HepG2 (cell line): Measurements from ENCODE around the gene U2SURP. TPM values are rescaled to one million over a fixed set of nuclear protein-coding genes. Genes with fewer than 3 reads are reported as not detected.

Experiments
- ATAC-seq: fragments of 200-7000 bp; cut with Tn5 transposase; 3 replicates; pipeline ENCODE4 v1.9.1; 2020; ENCODE audit warnings: mild to moderate bottlenecking, moderate library complexity
- BruUV-seq: library from RNA; stranded (reverse); fragments of 400-500 nt; replicated peaks from 2 replicates; lab custom pipeline; 2021; lab: Mats Ljungman, UMichigan
- CTCF ChIA-PET: fragments of 300-600 bp; formaldehyde crosslinking; extraction: SDS; loops from one replicate; lab custom pipeline; 2021; ENCODE audit warnings: low total read pairs, inconsistent platforms, low intra/inter-chr PET ratio; lab: Yijun Ruan, JAX
- POLR2A ChIA-PET: fragments of 350-600 bp; sonication (Branson Sonifier 250); formaldehyde crosslinking; loops from one replicate; lab custom pipeline; 2020; ENCODE audit warnings: antibody characterized with exemption, inconsistent platforms; lab: Yijun Ruan, JAX
- DNase-seq: peaks from one replicate; pipeline ENCODE4 v3.0.0-alpha.2; 2015; ENCODE audit warnings: low spot score
- FAIRE-seq: peaks from 3 replicates; lab custom pipeline; 2011; peaks lifted over from hg19 to GRCh38; lab: Jason Lieb, UNC
- H2AFZ ChIP-seq: one replicate; pipeline ENCODE4 v1.6.1; 2011; ENCODE audit warnings: low read length, inconsistent platforms
- H3K27ac ChIP-seq: fragments of 300-600 bp; 3 replicates; pipeline ENCODE4 v1.8.0; 2011; ENCODE audit warnings: mixed run types, mild to moderate bottlenecking, mixed read lengths, low read length, inconsistent platforms; ENCODE audit not compliant: insufficient read depth; ENCODE audit errors: extremely low read length
- H3K27me3 ChIP-seq, 2 experiments: fragments of 200-600 bp in 1 of 2; 2 replicates in 1 of 2; 3 replicates in 1 of 2; pipeline versions ENCODE4 v1.6.0 to v1.8.0; 2011; ENCODE audit warnings: low read length in 2 of 2, mild to moderate bottlenecking in 2 of 2, moderate library complexity in 2 of 2, inconsistent platforms in 1 of 2; ENCODE audit not compliant: insufficient read depth in 2 of 2, control insufficient read depth in 1 of 2
- H3K36me3 ChIP-seq, 2 experiments: fragments of 200-600 bp in 1 of 2; replicated peaks in 1 of 2; 2 replicates in 1 of 2; 3 replicates in 1 of 2; pipeline versions ENCODE4 v1.5.1 to v1.8.0; 2011; ENCODE audit warnings: low read length in 2 of 2, inconsistent platforms in 1 of 2; ENCODE audit not compliant: insufficient read depth in 2 of 2, control insufficient read depth in 1 of 2
- H3K4me1 ChIP-seq: 2 replicates; pipeline ENCODE4 v1.5.1; 2012; ENCODE audit warnings: low read length, inconsistent platforms; ENCODE audit not compliant: insufficient read depth
- H3K4me2 ChIP-seq: 2 replicates; pipeline ENCODE4 v1.6.0; 2011; ENCODE audit warnings: low read depth, low read length, inconsistent platforms
- H3K4me3 ChIP-seq, 3 experiments: fragments of 200-600 bp in 1 of 3; sonication (generic), shearing (Covaris generic) in 1 of 3; replicated peaks in 1 of 3; 2 replicates each; pipeline ENCODE4 v1.5.1; 2011 to 2016; ENCODE audit warnings: low read length in 3 of 3, inconsistent platforms in 2 of 3, low read depth in 2 of 3, mild to moderate bottlenecking in 2 of 3, control low read depth in 1 of 3, mixed read lengths in 1 of 3; ENCODE audit not compliant: insufficient read depth in 1 of 3
- H3K79me2 ChIP-seq: one replicate; pipeline ENCODE4 v1.6.1; 2011; ENCODE audit warnings: low read length, inconsistent platforms; ENCODE audit not compliant: insufficient read depth
- H3K9ac ChIP-seq: 2 replicates; pipeline ENCODE4 v1.6.0; 2011; ENCODE audit warnings: mild to moderate bottlenecking, low read depth, low read length, inconsistent platforms; ENCODE audit not compliant: insufficient read depth
- H3K9me3 ChIP-seq: 2 replicates; pipeline ENCODE4 v1.5.1; 2012; ENCODE audit warnings: mild to moderate bottlenecking, low read length
- H4K20me1 ChIP-seq: 2 replicates; pipeline ENCODE4 v1.6.0; 2011; ENCODE audit warnings: inconsistent platforms, mild to moderate bottlenecking, low read length, moderate library complexity; ENCODE audit not compliant: insufficient read depth
- ONECUT2 ChIP-seq: sonication (generic); formaldehyde crosslinking; IDR thresholded peaks from 2 replicates; pipeline ENCODE4 v1.4.0; 2020; ENCODE audit warnings: missing genetic modification reagents
- RBFOX2 ChIP-seq: fragments of 200-400 bp; formaldehyde crosslinking; IDR thresholded peaks from 2 replicates; pipeline ENCODE4 v1.6.1; 2017; ENCODE audit warnings: low read depth, mild to moderate bottlenecking, low read length
- SAP130 ChIP-seq: IDR thresholded peaks from 2 replicates; pipeline ENCODE4 v1.6.1; 2016; ENCODE audit warnings: low read depth
- ZNF335 ChIP-seq: sonication (generic); formaldehyde crosslinking; IDR thresholded peaks from 2 replicates; pipeline ENCODE4 v1.4.0; 2020; ENCODE audit warnings: missing genetic modification reagents
- ZNF883 ChIP-seq: sonication (generic); formaldehyde crosslinking; IDR thresholded peaks from 2 replicates; pipeline ENCODE4 v1.5.1; 2020; ENCODE audit warnings: mild to moderate bottlenecking, missing genetic modification reagents; ENCODE audit errors: not compliant biosample characterization
- WGBS: methylation state at CpG from one replicate; pipeline ENCODE4 v1.1.6; 2017; ENCODE audit warnings: low lambda C conversion rate; 5-methylcytosine and 5-hydroxymethylcytosine counted together
- in situ Hi-C: cut with HindIII; loops from 2 replicates; pipeline ENCODE4 v1.10.0; 2017; ENCODE audit warnings: low pct_unique_long_range_greater_than_20kb; ENCODE audit not compliant: extremely low pct_ligation_motif_present
- intact Hi-C: fragments of 100-400 bp; cut with micrococcal nuclease; formaldehyde crosslinking; loops from one replicate; pipeline ENCODE4 v1.10.0; 2022; ENCODE audit not compliant: unreplicated experiment
- polyA plus RNA-seq, 8 experiments: library from polyadenylated mRNA; depleted of rRNA in 3 of 8; stranded (reverse) in 7 of 8; unstranded in 1 of 8; fragments of >200 nt; fragmentation: Illumina TruSeq in 4 of 8; extraction: Trizol in 4 of 8; gene quantifications; 2 replicates each; pipeline versions ENCODE4 v1.2.1 to v1.2.3, GENCODE V29; 2011 to 2016; ENCODE audit warnings: low read depth in 4 of 8, missing spikeins in 1 of 8, mixed read lengths in 1 of 8; ENCODE audit not compliant: insufficient read depth in 1 of 8
- total RNA-seq, 5 experiments: library from RNA; depleted of rRNA; stranded (reverse); fragments of >200 nt; fragmentation: Illumina TruSeq; extraction: Trizol; gene quantifications; 2 replicates each; pipeline ENCODE4 v1.2.3, GENCODE V29; 2016; ENCODE audit warnings: low read depth in 1 of 5
- TF ChIP-seq, protein P1 (sequence below): sonication (generic); formaldehyde crosslinking; IDR thresholded peaks from 2 replicates; pipeline ENCODE4 v1.4.0; 2020; ENCODE audit warnings: missing genetic modification reagents
- TF ChIP-seq, protein P2 (sequence below): sonication (generic); formaldehyde crosslinking; conservative IDR thresholded peaks from 2 replicates; pipeline ENCODE4 v1.8.1; 2023; ENCODE audit warnings: missing genetic modification reagents

The U2SURP gene
- total and polyA plus RNA-seq, 2 of the 13 experiments (the other 11 are each of a cell fraction or from before 2014, with no cell fraction given), result 55.9 to 173 TPM

DNA sequence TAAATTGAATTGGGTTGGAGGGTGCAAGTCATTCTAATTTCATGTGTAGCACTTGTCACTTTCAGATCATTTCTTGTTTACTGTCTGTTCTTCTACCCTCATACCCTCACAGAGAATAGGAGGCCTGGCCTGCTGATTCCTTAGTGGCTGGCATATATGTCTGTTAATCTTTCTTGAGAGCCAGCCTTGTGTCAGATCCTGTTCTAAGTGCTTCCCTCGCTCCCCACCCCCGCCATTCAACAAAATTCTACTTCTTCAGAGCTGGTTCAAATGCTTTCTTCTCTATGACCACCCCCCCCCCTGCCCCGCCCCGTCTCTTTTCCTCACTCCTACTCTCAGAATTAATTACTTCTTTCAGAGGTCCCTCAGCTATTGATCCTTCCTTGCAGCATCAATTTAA is 1.5 kb upstream of the U2SURP start:
- Histone ChIP-seq H3K79me2 (peaks cover 44% of the 10 kb centered on the region), H3K27me3 (no peaks in the 10 kb centered on the region; a peak in 1 of 5 replicates), H2AFZ (peak overlapping the region; percentile 50), H3K36me3 (no peaks in the 10 kb centered on the region), H3K4me2 (peak overlapping the region; percentile 92), H4K20me1 (peaks cover 22% of the 10 kb centered on the region), H3K9ac (peak overlapping the region; percentile 94), H3K9me3 (no peaks in the 10 kb centered on the region), H3K27ac (peak overlapping the region; percentile 89), H3K4me3 (peak overlapping the region; percentile 87 to 92 (median 90)), H3K4me1 (peaks cover 53% of the 10 kb centered on the region)
- CTCF ChIA-PET, result no interaction called here
- POLR2A ChIA-PET, result interaction anchor here (1.6 kb wide), 1 partner anchor 72 kb away, joined by 3 read pairs; no protein-coding TSS in a partner anchor
- ATAC-seq, result no peak
- intact Hi-C loops (loop anchor here (2.0 to 5.0 kb wide), 2 partner anchors 278 to 413 kb away; partner anchors contain the start of gene TRPC1), in situ Hi-C loops (no loop called here)
- no peak for DNase-seq
- WGBS, result 42% methylated on average over 4 of the region's 4 CpGs
- TF ChIP-seq SAP130 (CRISPR knock-in tag), result 0 out of 2 replicates have a peak, but pooled peaks have one; percentile 6
- TF ChIP-seq RBFOX2, result 0 out of 2 replicates have a peak, but pooled peaks have one; percentile 17
- no peak for TF ChIP-seq ZNF335 (CRISPR knock-in tag)
- TF ChIP-seq, protein P1, sequence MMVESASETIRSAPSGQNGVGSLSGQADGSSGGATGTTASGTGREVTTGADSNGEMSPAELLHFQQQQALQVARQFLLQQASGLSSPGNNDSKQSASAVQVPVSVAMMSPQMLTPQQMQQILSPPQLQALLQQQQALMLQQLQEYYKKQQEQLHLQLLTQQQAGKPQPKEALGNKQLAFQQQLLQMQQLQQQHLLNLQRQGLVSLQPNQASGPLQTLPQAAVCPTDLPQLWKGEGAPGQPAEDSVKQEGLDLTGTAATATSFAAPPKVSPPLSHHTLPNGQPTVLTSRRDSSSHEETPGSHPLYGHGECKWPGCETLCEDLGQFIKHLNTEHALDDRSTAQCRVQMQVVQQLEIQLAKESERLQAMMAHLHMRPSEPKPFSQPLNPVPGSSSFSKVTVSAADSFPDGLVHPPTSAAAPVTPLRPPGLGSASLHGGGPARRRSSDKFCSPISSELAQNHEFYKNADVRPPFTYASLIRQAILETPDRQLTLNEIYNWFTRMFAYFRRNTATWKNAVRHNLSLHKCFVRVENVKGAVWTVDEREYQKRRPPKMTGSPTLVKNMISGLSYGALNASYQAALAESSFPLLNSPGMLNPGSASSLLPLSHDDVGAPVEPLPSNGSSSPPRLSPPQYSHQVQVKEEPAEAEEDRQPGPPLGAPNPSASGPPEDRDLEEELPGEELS, result no peak
- TF ChIP-seq ZNF883 (CRISPR knock-in tag), result no peak
- TF ChIP-seq, protein P2, sequence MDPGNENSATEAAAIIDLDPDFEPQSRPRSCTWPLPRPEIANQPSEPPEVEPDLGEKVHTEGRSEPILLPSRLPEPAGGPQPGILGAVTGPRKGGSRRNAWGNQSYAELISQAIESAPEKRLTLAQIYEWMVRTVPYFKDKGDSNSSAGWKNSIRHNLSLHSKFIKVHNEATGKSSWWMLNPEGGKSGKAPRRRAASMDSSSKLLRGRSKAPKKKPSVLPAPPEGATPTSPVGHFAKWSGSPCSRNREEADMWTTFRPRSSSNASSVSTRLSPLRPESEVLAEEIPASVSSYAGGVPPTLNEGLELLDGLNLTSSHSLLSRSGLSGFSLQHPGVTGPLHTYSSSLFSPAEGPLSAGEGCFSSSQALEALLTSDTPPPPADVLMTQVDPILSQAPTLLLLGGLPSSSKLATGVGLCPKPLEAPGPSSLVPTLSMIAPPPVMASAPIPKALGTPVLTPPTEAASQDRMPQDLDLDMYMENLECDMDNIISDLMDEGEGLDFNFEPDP, result 0 out of 2 replicates have a peak, but pooled peaks have one; percentile 6
- TF ChIP-seq ONECUT2 (CRISPR knock-in tag), result no peak
- BruUV-seq, result no TSS peak
- FAIRE-seq, result no peak
